SK-N-SH treated with all-trans-retinoic acid at 6 μM for 48 hours (cell line): Measurements from ENCODE around the gene AREG.

Experiments
- ATAC-seq: fragments of 200-7000 bp; cut with Tn5 transposase; 3 replicates; pipeline ENCODE4 v1.9.1; 2020; ENCODE audit warnings: mild to moderate bottlenecking, moderate library complexity
- ARNTL ChIP-seq: fragments of 450-650 bp; formaldehyde crosslinking; IDR thresholded peaks from 2 replicates; pipeline ENCODE4 v1.5.0; 2020; ENCODE audit warnings: low read depth, mild to moderate bottlenecking, moderate library complexity, borderline replicate concordance
- BACH2 ChIP-seq: fragments of 250-450 bp; sonication (Bioruptor Pico); IDR thresholded peaks from 2 replicates; pipeline ENCODE4 v1.9.0; 2021; ENCODE audit warnings: mild to moderate bottlenecking, borderline replicate concordance
- CSDC2 ChIP-seq: fragments of 250-450 bp; sonication (Bioruptor Pico); IDR thresholded peaks from 2 replicates; pipeline ENCODE4 v1.5.0; 2020; ENCODE audit warnings: mild to moderate bottlenecking, moderate library complexity
- ESRRG ChIP-seq: fragments of 250-450 bp; sonication (Bioruptor Pico); IDR thresholded peaks from 2 replicates; pipeline ENCODE4 v1.6.1; 2021; ENCODE audit warnings: mild to moderate bottlenecking
- GLIS3 ChIP-seq: fragments of 250-450 bp; sonication (Bioruptor Pico); IDR thresholded peaks from 2 replicates; pipeline ENCODE4 v1.5.0; 2020; ENCODE audit warnings: mild to moderate bottlenecking, moderate library complexity
- ISL1 ChIP-seq: fragments of 250-450 bp; sonication (Bioruptor Pico); IDR thresholded peaks from 2 replicates; pipeline ENCODE4 v2.1.2; 2022; ENCODE audit warnings: mild to moderate bottlenecking, moderate library complexity
- RARB ChIP-seq: fragments of 250-450 bp; sonication (Bioruptor Pico); IDR thresholded peaks from 2 replicates; pipeline ENCODE4 v1.8.0; 2021; ENCODE audit warnings: mild to moderate bottlenecking, moderate library complexity
- SNAI2 ChIP-seq: fragments of 250-450 bp; sonication (Bioruptor Pico); IDR thresholded peaks from 2 replicates; pipeline ENCODE4 v1.5.0; 2020; ENCODE audit warnings: mild to moderate bottlenecking, moderate library complexity
- TCF4 ChIP-seq: fragments of 250-450 bp; sonication (Bioruptor Pico); IDR thresholded peaks from 2 replicates; pipeline ENCODE4 v1.8.0; 2021; ENCODE audit warnings: mild to moderate bottlenecking, moderate library complexity, borderline replicate concordance
- ZC3H10 ChIP-seq: fragments of 250-450 bp; sonication (Bioruptor Pico); IDR thresholded peaks from 2 replicates; pipeline ENCODE4 v1.5.1; 2021; ENCODE audit warnings: mild to moderate bottlenecking, moderate library complexity
- ZFP3 ChIP-seq: fragments of 250-450 bp; sonication (Bioruptor Pico); IDR thresholded peaks from 2 replicates; pipeline ENCODE4 v1.5.0; 2020; ENCODE audit warnings: mild to moderate bottlenecking, moderate library complexity
- ZFP30 ChIP-seq: fragments of 450-650 bp; formaldehyde crosslinking; IDR thresholded peaks from 2 replicates; pipeline ENCODE4 v1.5.0; 2022; ENCODE audit warnings: mild to moderate bottlenecking, moderate library complexity
- ZNF565 ChIP-seq: fragments of 450-650 bp; formaldehyde crosslinking; conservative IDR thresholded peaks from 2 replicates; pipeline ENCODE4 v1.5.0; 2020; ENCODE audit warnings: low read depth, mild to moderate bottlenecking, moderate library complexity
- ZNF70 ChIP-seq: fragments of 450-650 bp; formaldehyde crosslinking; IDR thresholded peaks from 2 replicates; pipeline ENCODE4 v1.5.0; 2020; ENCODE audit warnings: mild to moderate bottlenecking, moderate library complexity
- TF ChIP-seq, protein P1 (sequence below): fragments of 250-450 bp; sonication (Bioruptor Pico); IDR thresholded peaks from 2 replicates; pipeline ENCODE4 v1.5.1; 2020; ENCODE audit warnings: low read depth, mild to moderate bottlenecking, moderate library complexity
- TF ChIP-seq, protein P2 (sequence below): fragments of 250-450 bp; sonication (Bioruptor Pico); IDR thresholded peaks from 2 replicates; pipeline ENCODE4 v1.8.0; 2020; ENCODE audit warnings: mild to moderate bottlenecking, moderate library complexity, borderline replicate concordance
- TF ChIP-seq, protein P3 (sequence below): fragments of 250-450 bp; sonication (Bioruptor Pico); IDR thresholded peaks from 2 replicates; pipeline ENCODE4 v1.5.1; 2021; ENCODE audit warnings: mild to moderate bottlenecking, moderate library complexity
- TF ChIP-seq, protein P4 (sequence below): fragments of 250-450 bp; sonication (Bioruptor Pico); IDR thresholded peaks from 2 replicates; pipeline ENCODE4 v1.5.0; 2020; ENCODE audit warnings: mild to moderate bottlenecking, moderate library complexity

Gene AREG

DNA sequence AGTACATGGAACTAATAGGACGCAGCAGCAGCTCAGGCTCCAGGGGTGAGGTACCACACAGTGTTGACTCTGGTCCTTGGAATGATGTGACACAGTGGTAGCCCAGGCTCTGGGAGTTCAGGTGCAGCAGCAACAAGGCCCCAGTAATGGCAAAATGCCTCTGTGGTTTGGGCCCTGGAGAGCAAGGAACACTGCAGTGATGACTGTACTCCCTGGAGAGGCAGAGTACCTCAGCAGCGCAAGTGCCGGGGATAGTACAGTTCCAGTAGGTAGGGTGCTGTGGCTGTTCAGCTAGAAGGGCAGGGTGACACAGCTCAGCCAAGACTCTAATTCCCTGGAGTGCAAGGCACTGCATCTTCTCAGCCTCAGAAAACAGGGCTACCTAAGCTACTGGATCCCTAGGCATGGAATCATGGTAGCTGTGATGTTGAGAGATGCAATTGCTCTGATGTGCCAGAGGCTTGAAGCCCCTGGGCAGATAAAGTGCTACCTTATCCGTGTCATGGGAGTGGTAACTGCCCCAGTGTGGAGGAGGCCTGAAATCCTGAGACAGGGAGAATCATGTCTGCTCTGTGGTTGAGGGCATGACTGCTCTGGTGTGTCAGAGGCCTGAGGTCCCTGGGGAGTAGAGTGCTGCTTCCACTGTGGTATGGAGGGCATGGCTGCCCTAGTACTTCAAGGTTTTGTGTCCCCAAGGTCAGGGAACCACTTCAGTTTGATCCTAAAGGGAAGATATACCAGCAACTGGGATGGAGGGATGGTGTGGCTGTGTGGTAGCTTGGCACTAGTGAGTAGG lies 55.2 kb downstream of the AREG start:
- no peak for ATAC-seq
- TF ChIP-seq, protein P1, sequence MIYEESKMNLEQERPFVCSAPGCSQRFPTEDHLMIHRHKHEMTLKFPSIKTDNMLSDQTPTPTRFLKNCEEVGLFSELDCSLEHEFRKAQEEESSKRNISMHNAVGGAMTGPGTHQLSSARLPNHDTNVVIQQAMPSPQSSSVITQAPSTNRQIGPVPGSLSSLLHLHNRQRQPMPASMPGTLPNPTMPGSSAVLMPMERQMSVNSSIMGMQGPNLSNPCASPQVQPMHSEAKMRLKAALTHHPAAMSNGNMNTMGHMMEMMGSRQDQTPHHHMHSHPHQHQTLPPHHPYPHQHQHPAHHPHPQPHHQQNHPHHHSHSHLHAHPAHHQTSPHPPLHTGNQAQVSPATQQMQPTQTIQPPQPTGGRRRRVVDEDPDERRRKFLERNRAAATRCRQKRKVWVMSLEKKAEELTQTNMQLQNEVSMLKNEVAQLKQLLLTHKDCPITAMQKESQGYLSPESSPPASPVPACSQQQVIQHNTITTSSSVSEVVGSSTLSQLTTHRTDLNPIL (CRISPR knock-in tag) = no peak
- no peak for TF ChIP-seq ZC3H10 (CRISPR knock-in tag)
- no peak for TF ChIP-seq SNAI2
- TF ChIP-seq, protein P2, sequence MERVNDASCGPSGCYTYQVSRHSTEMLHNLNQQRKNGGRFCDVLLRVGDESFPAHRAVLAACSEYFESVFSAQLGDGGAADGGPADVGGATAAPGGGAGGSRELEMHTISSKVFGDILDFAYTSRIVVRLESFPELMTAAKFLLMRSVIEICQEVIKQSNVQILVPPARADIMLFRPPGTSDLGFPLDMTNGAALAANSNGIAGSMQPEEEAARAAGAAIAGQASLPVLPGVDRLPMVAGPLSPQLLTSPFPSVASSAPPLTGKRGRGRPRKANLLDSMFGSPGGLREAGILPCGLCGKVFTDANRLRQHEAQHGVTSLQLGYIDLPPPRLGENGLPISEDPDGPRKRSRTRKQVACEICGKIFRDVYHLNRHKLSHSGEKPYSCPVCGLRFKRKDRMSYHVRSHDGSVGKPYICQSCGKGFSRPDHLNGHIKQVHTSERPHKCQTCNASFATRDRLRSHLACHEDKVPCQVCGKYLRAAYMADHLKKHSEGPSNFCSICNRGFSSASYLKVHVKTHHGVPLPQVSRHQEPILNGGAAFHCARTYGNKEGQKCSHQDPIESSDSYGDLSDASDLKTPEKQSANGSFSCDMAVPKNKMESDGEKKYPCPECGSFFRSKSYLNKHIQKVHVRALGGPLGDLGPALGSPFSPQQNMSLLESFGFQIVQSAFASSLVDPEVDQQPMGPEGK (CRISPR knock-in tag) = no peak
- no peak for TF ChIP-seq ESRRG (CRISPR knock-in tag)
- no peak for TF ChIP-seq GLIS3
- no peak for TF ChIP-seq BACH2 (CRISPR knock-in tag)
- TF ChIP-seq, protein P3, sequence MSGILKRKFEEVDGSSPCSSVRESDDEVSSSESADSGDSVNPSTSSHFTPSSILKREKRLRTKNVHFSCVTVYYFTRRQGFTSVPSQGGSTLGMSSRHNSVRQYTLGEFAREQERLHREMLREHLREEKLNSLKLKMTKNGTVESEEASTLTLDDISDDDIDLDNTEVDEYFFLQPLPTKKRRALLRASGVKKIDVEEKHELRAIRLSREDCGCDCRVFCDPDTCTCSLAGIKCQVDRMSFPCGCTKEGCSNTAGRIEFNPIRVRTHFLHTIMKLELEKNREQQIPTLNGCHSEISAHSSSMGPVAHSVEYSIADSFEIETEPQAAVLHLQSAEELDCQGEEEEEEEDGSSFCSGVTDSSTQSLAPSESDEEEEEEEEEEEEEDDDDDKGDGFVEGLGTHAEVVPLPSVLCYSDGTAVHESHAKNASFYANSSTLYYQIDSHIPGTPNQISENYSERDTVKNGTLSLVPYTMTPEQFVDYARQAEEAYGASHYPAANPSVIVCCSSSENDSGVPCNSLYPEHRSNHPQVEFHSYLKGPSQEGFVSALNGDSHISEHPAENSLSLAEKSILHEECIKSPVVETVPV (CRISPR knock-in tag) = no peak
- TF ChIP-seq TCF4 (CRISPR knock-in tag) = no peak
- no peak for TF ChIP-seq ZFP30

DNA sequence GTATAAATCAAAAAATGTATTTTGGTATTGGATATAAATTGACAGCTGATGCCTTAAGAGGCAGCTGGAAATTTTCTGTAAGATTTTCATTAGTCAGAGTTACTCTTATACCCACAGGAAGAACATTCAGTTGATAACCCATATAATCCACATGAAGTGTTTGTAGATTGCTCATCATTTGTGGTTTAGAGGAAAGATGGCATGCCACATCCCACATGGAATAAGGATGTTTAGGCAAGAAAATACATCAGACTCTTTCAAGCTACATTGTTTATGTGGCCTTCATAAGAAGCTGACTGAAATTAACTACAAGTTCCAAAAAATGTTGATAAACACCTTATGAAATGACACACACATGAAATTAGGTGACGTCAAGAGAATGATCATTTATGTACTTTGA lies 56.6 kb downstream of the AREG start:
- no peak for ATAC-seq
- TF ChIP-seq, protein P3 (CRISPR knock-in tag) = no peak
- TF ChIP-seq, protein P4, sequence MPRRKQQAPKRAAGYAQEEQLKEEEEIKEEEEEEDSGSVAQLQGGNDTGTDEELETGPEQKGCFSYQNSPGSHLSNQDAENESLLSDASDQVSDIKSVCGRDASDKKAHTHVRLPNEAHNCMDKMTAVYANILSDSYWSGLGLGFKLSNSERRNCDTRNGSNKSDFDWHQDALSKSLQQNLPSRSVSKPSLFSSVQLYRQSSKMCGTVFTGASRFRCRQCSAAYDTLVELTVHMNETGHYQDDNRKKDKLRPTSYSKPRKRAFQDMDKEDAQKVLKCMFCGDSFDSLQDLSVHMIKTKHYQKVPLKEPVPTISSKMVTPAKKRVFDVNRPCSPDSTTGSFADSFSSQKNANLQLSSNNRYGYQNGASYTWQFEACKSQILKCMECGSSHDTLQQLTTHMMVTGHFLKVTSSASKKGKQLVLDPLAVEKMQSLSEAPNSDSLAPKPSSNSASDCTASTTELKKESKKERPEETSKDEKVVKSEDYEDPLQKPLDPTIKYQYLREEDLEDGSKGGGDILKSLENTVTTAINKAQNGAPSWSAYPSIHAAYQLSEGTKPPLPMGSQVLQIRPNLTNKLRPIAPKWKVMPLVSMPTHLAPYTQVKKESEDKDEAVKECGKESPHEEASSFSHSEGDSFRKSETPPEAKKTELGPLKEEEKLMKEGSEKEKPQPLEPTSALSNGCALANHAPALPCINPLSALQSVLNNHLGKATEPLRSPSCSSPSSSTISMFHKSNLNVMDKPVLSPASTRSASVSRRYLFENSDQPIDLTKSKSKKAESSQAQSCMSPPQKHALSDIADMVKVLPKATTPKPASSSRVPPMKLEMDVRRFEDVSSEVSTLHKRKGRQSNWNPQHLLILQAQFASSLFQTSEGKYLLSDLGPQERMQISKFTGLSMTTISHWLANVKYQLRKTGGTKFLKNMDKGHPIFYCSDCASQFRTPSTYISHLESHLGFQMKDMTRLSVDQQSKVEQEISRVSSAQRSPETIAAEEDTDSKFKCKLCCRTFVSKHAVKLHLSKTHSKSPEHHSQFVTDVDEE (CRISPR knock-in tag) = no peak
- TF ChIP-seq RARB (CRISPR knock-in tag) (no peak), ZFP3 (no peak), ESRRG (CRISPR knock-in tag) (no peak), ISL1 (CRISPR knock-in tag) (no peak), GLIS3 (no peak), ARNTL (CRISPR knock-in tag) (no peak), ZC3H10 (CRISPR knock-in tag) (no peak), SNAI2 (no peak), ZFP30 (no peak), CSDC2 (CRISPR knock-in tag) (no peak), ZNF70 (CRISPR knock-in tag) (no peak), ZNF565 (CRISPR knock-in tag) (no peak), BACH2 (CRISPR knock-in tag) (no peak)
- TF ChIP-seq, protein P2 (CRISPR knock-in tag) = no peak
- TF ChIP-seq, protein P1 (CRISPR knock-in tag) = no peak
